ENCODE results near the gene ANKRD12. TPM values are rescaled to one million over a fixed set of nuclear protein-coding genes. Genes with fewer than 3 reads are reported as not detected.

The ANKRD12 gene
- total RNA-seq, 2 experiments from 2014 or later, result 65.9 to 66.5 TPM

DNA sequence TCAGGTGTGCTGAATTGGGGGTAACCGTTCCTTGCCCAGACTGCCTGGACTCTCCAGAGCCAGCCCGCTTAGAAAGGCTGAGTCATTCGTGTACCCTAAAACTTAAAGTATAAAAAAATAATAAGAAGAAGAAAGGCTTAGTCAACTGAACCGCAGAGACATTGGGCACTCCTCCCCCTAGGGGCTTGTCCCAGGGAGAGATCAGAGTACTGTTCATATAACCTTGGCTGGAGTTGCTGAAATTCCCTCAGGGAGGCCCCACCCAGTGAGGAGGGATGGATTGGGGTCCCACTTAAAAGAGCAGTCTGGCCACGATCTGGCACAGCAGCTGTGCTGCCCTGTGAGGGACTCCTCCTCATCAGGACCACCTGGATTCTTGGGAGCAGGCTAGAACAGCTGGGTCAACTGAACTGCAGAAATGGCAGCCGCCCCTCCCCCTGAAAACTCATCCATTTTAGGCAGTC lies 37.2 kb downstream of the ANKRD12 start:
- intact Hi-C loops (cut with micrococcal nuclease; ENCODE audit: unreplicated experiment), result no loop called here
- H3K9me2 ChIP-seq (ENCODE audit: insufficient read depth, low read length), result no peaks in the 10 kb centered on the region
- CTCF ChIA-PET (ENCODE audit: unreplicated experiment), result no interaction called here
- POLR2A ChIA-PET, result no interaction called here
- H2AFZ ChIP-seq (ENCODE audit: low read length), result no peak overlapping the region
- no peak for DNase-seq (ENCODE audit: low spot score)
- no peak for TF ChIP-seq EZH2phosphoT487 (IDR thresholded peaks at IDR 0.05; ENCODE audit: borderline replicate concordance, low read depth, low read length)
- TF ChIP-seq, protein P1, sequence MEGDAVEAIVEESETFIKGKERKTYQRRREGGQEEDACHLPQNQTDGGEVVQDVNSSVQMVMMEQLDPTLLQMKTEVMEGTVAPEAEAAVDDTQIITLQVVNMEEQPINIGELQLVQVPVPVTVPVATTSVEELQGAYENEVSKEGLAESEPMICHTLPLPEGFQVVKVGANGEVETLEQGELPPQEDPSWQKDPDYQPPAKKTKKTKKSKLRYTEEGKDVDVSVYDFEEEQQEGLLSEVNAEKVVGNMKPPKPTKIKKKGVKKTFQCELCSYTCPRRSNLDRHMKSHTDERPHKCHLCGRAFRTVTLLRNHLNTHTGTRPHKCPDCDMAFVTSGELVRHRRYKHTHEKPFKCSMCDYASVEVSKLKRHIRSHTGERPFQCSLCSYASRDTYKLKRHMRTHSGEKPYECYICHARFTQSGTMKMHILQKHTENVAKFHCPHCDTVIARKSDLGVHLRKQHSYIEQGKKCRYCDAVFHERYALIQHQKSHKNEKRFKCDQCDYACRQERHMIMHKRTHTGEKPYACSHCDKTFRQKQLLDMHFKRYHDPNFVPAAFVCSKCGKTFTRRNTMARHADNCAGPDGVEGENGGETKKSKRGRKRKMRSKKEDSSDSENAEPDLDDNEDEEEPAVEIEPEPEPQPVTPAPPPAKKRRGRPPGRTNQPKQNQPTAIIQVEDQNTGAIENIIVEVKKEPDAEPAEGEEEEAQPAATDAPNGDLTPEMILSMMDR (conservative IDR thresholded peaks at IDR 0.05; ENCODE audit: low read length), result no peak
- 0 out of 2 replicates have a peak, but pooled peaks cover 9% of the 10 kb centered on the region for H3K9me3 ChIP-seq (ENCODE audit: low read length)
- no peak overlapping the region for H3K27ac ChIP-seq (ENCODE audit: low read depth, low read length, poor library complexity, severe bottlenecking)
- no peaks in the 10 kb centered on the region for H4K20me1 ChIP-seq (ENCODE audit: insufficient read depth, low read length)
- H3K4me1 ChIP-seq (ENCODE audit: insufficient read depth, low read length, poor library complexity, severe bottlenecking), result no peaks in the 10 kb centered on the region
- H3K36me3 ChIP-seq (ENCODE audit: insufficient read depth, low read length), result peaks cover 15% of the 10 kb centered on the region; the same call in 1 of the 2 replicates
- no peak overlapping the region for H3K4me2 ChIP-seq (ENCODE audit: low read length)
- H3K4me3 ChIP-seq (ENCODE audit: low read depth, low read length, poor library complexity, severe bottlenecking), result no peak overlapping the region
- H3K79me2 ChIP-seq (ENCODE audit: insufficient read depth, low read depth, low read length), result peaks cover 79% of the 10 kb centered on the region
- no TSS peak for BruUV-seq (replicated peaks)

DNA sequence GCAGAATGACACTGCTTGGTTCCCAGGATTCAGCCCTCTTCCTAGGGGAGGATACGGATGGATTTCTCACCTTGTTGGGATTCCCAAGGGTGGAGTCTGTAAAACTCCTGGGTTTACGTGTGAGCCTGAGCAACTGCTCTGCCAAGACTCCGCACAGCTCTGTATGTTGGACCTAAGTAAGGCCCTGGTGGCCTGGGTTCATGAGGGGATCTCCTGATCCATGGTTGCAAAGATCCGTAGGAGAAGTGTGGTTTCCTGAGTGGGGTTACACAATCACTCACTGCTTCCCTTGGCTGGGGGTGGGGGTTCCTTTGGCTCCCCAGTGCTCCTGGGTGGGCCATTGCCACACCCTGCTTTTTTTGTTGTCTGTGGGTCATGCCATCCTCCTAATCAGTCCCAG lies 37.7 kb downstream of the ANKRD12 start:
- no peak for DNase-seq (ENCODE audit: low spot score)
- no peak overlapping the region for H3K4me3 ChIP-seq (ENCODE audit: low read depth, low read length, poor library complexity, severe bottlenecking)
- intact Hi-C loops (cut with micrococcal nuclease; ENCODE audit: unreplicated experiment), result no loop called here
- no peak overlapping the region for H3K4me2 ChIP-seq (ENCODE audit: low read length)
- ChIA-PET POLR2A (no interaction called here), CTCF (ENCODE audit: unreplicated experiment) (no interaction called here)
- no peaks in the 10 kb centered on the region for H3K9me2 ChIP-seq (ENCODE audit: insufficient read depth, low read length)
- H3K27ac ChIP-seq (ENCODE audit: low read depth, low read length, poor library complexity, severe bottlenecking), result no peak overlapping the region
- H3K9me3 ChIP-seq (ENCODE audit: low read length), result 0 out of 2 replicates have a peak, but pooled peaks cover 9% of the 10 kb centered on the region
- H3K36me3 ChIP-seq (ENCODE audit: insufficient read depth, low read length), result peaks cover 15% of the 10 kb centered on the region; the same call in 1 of the 2 replicates
- TF ChIP-seq, protein P1 (conservative IDR thresholded peaks at IDR 0.05; ENCODE audit: low read length), result no peak
- no peak for TF ChIP-seq EZH2phosphoT487 (IDR thresholded peaks at IDR 0.05; ENCODE audit: borderline replicate concordance, low read depth, low read length)
- no peaks in the 10 kb centered on the region for H4K20me1 ChIP-seq (ENCODE audit: insufficient read depth, low read length)
- no TSS peak for BruUV-seq (replicated peaks)
- peaks cover 84% of the 10 kb centered on the region for H3K79me2 ChIP-seq (ENCODE audit: insufficient read depth, low read depth, low read length)
- H2AFZ ChIP-seq (ENCODE audit: low read length), result no peak overlapping the region
- no peaks in the 10 kb centered on the region for H3K4me1 ChIP-seq (ENCODE audit: insufficient read depth, low read length, poor library complexity, severe bottlenecking)

DNA sequence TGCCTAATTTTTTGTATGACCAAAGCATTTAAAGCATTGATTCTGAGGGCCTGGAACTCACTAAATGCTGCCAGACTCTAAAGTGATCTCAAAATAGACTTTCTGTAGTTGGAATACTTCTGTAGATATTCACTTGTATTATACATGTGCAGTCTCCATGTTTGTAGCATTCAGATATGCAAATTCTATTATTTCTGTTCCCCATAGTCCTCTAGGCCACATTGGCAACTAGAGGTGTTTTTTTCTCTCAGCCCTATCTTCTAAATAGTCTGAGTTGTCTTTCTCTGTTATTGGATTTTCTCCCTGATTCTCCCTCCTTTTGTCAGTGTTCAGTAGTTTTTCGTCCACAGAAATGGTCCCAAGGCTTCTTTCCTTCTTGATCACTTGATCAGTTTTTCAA lies 38.5 kb downstream of the ANKRD12 start:
- H3K79me2 ChIP-seq (ENCODE audit: insufficient read depth, low read depth, low read length), result peaks cover 92% of the 10 kb centered on the region
- no peaks in the 10 kb centered on the region for H3K4me1 ChIP-seq (ENCODE audit: insufficient read depth, low read length, poor library complexity, severe bottlenecking)
- TF ChIP-seq, protein P1 (conservative IDR thresholded peaks at IDR 0.05; ENCODE audit: low read length), result no peak
- no peak for TF ChIP-seq EZH2phosphoT487 (IDR thresholded peaks at IDR 0.05; ENCODE audit: borderline replicate concordance, low read depth, low read length)

More for the DNA sequence above, 38.5 kb downstream of the ANKRD12 start:
- Histone ChIP-seq H4K20me1 (ENCODE audit: insufficient read depth, low read length) (no peaks in the 10 kb centered on the region), H3K9me3 (ENCODE audit: low read length) (0 out of 2 replicates have a peak, but pooled peaks cover 9% of the 10 kb centered on the region), H3K36me3 (ENCODE audit: insufficient read depth, low read length) (peaks cover 15% of the 10 kb centered on the region; the same call in 1 of the 2 replicates), H3K4me3 (ENCODE audit: low read depth, low read length, poor library complexity, severe bottlenecking) (no peak overlapping the region), H3K27ac (ENCODE audit: low read depth, low read length, poor library complexity, severe bottlenecking) (no peak overlapping the region), H3K9me2 (ENCODE audit: insufficient read depth, low read length) (no peaks in the 10 kb centered on the region), H2AFZ (ENCODE audit: low read length) (no peak overlapping the region), H3K4me2 (ENCODE audit: low read length) (no peak overlapping the region)
- intact Hi-C loops (cut with micrococcal nuclease; ENCODE audit: unreplicated experiment), result no loop called here
- ChIA-PET POLR2A (no interaction called here), CTCF (ENCODE audit: unreplicated experiment) (no interaction called here)
- BruUV-seq (replicated peaks), result no TSS peak
- no peak for DNase-seq (ENCODE audit: low spot score)
